ENCODE results near the gene KRTAP26-1. TPM values are rescaled to one million over a fixed set of nuclear protein-coding genes. Genes with fewer than 3 reads are reported as not detected.
A peak's percentile ranks its signal among the peaks of the same experiment; 100 is the strongest.

KRTAP26-1 gene
- total RNA-seq, 1 experiment from 2014 or later: not detected

DNA sequence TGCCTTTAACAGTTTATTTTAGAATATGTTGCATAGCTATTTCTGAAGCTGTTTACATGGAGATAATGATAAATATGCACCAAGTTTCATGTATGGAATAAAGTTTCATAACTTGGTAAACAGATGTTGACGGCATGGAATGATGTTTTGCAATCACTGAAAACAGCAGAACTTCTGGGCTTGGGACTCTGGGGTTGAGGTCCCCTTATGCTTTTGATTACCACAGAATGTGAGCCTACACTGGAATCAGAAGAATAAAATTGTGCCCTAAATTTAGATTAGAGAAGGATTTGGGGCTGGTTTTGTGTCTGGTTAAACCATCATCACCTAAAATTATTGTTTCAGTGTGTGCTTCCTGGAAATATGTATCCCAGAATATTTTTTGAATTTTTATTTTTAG lies 48.5 kb downstream of the KRTAP26-1 start:
- peaks cover 31% of the 10 kb centered on the region for H3K4me1 Mint-ChIP-seq (ENCODE audit: low read depth, unreplicated experiment)
- intact Hi-C loops (cut with micrococcal nuclease; ENCODE audit: unreplicated experiment): no loop called here
- ChIA-PET POLR2A (no interaction called here), CTCF (no interaction called here)
- H3K27me3 Mint-ChIP-seq (ENCODE audit: insufficient read depth, unreplicated experiment): no peaks in the 10 kb centered on the region
- Histone ChIP-seq H3K9me3 (0 out of 2 replicates have a peak, but pooled peaks cover 3% of the 10 kb centered on the region), H3K36me3 (ENCODE audit: control insufficient read depth, insufficient read depth, low read length) (no peaks in the 10 kb centered on the region), H3K27me3 (replicated peaks; ENCODE audit: control insufficient read depth, insufficient read depth, low read length) (no peaks in the 10 kb centered on the region), H3K4me3 (ENCODE audit: low read depth, low read length) (no peak overlapping the region), H3K4me1 (peaks cover 51% of the 10 kb centered on the region)
- H3K9me3 Mint-ChIP-seq (ENCODE audit: unreplicated experiment): no peaks in the 10 kb centered on the region
- peaks cover 6% of the 10 kb centered on the region for H3K36me3 Mint-ChIP-seq (ENCODE audit: insufficient read depth, unreplicated experiment)
- no peak overlapping the region for H3K27ac Mint-ChIP-seq (ENCODE audit: unreplicated experiment)
- TF ChIP-seq, protein P1, sequence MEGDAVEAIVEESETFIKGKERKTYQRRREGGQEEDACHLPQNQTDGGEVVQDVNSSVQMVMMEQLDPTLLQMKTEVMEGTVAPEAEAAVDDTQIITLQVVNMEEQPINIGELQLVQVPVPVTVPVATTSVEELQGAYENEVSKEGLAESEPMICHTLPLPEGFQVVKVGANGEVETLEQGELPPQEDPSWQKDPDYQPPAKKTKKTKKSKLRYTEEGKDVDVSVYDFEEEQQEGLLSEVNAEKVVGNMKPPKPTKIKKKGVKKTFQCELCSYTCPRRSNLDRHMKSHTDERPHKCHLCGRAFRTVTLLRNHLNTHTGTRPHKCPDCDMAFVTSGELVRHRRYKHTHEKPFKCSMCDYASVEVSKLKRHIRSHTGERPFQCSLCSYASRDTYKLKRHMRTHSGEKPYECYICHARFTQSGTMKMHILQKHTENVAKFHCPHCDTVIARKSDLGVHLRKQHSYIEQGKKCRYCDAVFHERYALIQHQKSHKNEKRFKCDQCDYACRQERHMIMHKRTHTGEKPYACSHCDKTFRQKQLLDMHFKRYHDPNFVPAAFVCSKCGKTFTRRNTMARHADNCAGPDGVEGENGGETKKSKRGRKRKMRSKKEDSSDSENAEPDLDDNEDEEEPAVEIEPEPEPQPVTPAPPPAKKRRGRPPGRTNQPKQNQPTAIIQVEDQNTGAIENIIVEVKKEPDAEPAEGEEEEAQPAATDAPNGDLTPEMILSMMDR (IDR thresholded peaks at IDR 0.05; ENCODE audit: insufficient read depth in 1 of 2, low read depth in 1 of 2, low read length in 1 of 2, severe bottlenecking in 1 of 2, unreplicated experiment in 1 of 2): no peak
- no peak overlapping the region for H3K4me3 Mint-ChIP-seq (ENCODE audit: unreplicated experiment)
- no TSS peak for BruUV-seq (replicated peaks)
- DNase-seq: no peak

- Mint-ChIP-seq H3K27me3 (ENCODE audit: insufficient read depth, unreplicated experiment) (no peaks in the 10 kb centered on the region), H3K27ac (ENCODE audit: unreplicated experiment) (no peak overlapping the region), H3K9me3 (ENCODE audit: unreplicated experiment) (no peaks in the 10 kb centered on the region), H3K4me3 (ENCODE audit: unreplicated experiment) (no peak overlapping the region), H3K36me3 (ENCODE audit: insufficient read depth, unreplicated experiment) (peaks cover 6% of the 10 kb centered on the region), H3K4me1 (ENCODE audit: low read depth, unreplicated experiment) (peaks cover 31% of the 10 kb centered on the region)
- TF ChIP-seq, protein P1 (IDR thresholded peaks at IDR 0.05; ENCODE audit: insufficient read depth in 1 of 2, low read depth in 1 of 2, low read length in 1 of 2, severe bottlenecking in 1 of 2, unreplicated experiment in 1 of 2): no peak
- intact Hi-C loops (cut with micrococcal nuclease; ENCODE audit: unreplicated experiment): no loop called here
- no peak overlapping the region for H3K4me3 ChIP-seq (ENCODE audit: low read depth, low read length)
- CTCF ChIA-PET: no interaction called here
- H3K9me3 ChIP-seq: peaks cover 3% of the 10 kb centered on the region; the same call in 1 of the 2 replicates
- peaks cover 51% of the 10 kb centered on the region for H3K4me1 ChIP-seq
- H3K27me3 ChIP-seq (replicated peaks; ENCODE audit: control insufficient read depth, insufficient read depth, low read length): no peaks in the 10 kb centered on the region
- BruUV-seq (replicated peaks): no TSS peak
- no peak for DNase-seq
- POLR2A ChIA-PET: no interaction called here
- H3K36me3 ChIP-seq (ENCODE audit: control insufficient read depth, insufficient read depth, low read length): no peaks in the 10 kb centered on the region
Observed at GRCh38 chr21:30271156-30271555, 49.0 kb downstream of the KRTAP26-1 start.

DNA sequence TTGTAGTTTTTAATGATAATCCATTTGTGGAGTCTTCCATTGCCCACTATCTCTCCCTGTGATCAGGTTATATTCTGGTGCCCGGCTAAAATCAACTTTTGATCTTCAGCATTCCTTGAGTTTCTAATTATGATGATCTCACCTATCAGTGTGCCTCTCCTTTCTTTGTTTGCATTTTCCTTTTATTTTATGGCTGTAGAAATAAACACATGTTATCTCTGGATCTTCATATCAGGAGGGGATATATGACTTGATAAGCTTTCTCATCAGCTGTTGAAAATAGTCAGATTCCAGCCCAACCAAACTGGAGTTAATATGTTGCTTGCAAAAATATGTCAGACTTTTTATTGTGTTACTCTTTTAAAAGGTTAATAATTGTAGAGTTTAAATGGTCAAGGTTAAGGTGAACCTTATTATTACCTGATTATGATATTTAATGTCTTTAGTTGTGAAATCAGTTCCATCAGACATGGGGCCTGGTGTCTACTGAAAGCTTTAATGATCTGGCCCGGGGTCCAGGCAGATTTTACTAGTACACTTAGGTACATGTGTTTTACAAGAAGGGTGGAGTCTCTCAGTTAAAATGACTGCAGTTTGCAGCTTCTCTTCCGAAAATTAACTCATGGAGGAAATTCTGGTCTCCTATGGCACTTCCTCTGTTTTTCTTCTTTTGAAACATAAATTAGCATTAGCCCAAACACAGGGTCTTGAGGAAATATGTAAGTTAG lies 50.1 kb downstream of the KRTAP26-1 start:
- H3K4me1 ChIP-seq: peaks cover 51% of the 10 kb centered on the region
- CTCF ChIA-PET: no interaction called here
- no TSS peak for BruUV-seq (replicated peaks)
- no peak overlapping the region for H3K4me3 ChIP-seq (ENCODE audit: low read depth, low read length)
- peak in 1 of 2 experiments; percentile 4 for DNase-seq
- H3K36me3 Mint-ChIP-seq (ENCODE audit: insufficient read depth, unreplicated experiment): peaks cover 6% of the 10 kb centered on the region
- peaks cover 31% of the 10 kb centered on the region for H3K4me1 Mint-ChIP-seq (ENCODE audit: low read depth, unreplicated experiment)
- TF ChIP-seq, protein P1 (IDR thresholded peaks at IDR 0.05; ENCODE audit: insufficient read depth in 1 of 2, low read depth in 1 of 2, low read length in 1 of 2, severe bottlenecking in 1 of 2, unreplicated experiment in 1 of 2): no peak
- H3K27me3 ChIP-seq (replicated peaks; ENCODE audit: control insufficient read depth, insufficient read depth, low read length): no peaks in the 10 kb centered on the region
- H3K36me3 ChIP-seq (ENCODE audit: control insufficient read depth, insufficient read depth, low read length): no peaks in the 10 kb centered on the region
- POLR2A ChIA-PET: no interaction called here
- no peaks in the 10 kb centered on the region for H3K27me3 Mint-ChIP-seq (ENCODE audit: insufficient read depth, unreplicated experiment)
- H3K4me3 Mint-ChIP-seq (ENCODE audit: unreplicated experiment): peak overlapping the region; percentile 2
- intact Hi-C loops (cut with micrococcal nuclease; ENCODE audit: unreplicated experiment): no loop called here
- H3K9me3 ChIP-seq: peaks cover 3% of the 10 kb centered on the region; the same call in 1 of the 2 replicates
- no peaks in the 10 kb centered on the region for H3K9me3 Mint-ChIP-seq (ENCODE audit: unreplicated experiment)
- H3K27ac Mint-ChIP-seq (ENCODE audit: unreplicated experiment): peak overlapping the region; percentile 73

Other genes with a start within 250 kb of the KRTAP26-1 start
- not detected in 2 replicates for gene CLDN17, start 153.5 kb downstream of the KRTAP26-1 start, total RNA-seq (2022)
- not detected in 2 replicates for gene CLDN8, start 104.2 kb downstream of the KRTAP26-1 start, total RNA-seq (2022)
- gene KRTAP24-1, start 37.4 kb downstream of the KRTAP26-1 start, total RNA-seq (2022): not detected in 2 replicates
- not detected in 2 replicates for gene KRTAP25-1, start 30.8 kb downstream of the KRTAP26-1 start, total RNA-seq (2022)
- gene KRTAP27-1, start 17.4 kb upstream of the KRTAP26-1 start, total RNA-seq (2022): not detected in 2 replicates
- not detected in 2 replicates for gene KRTAP23-1, start 28.3 kb upstream of the KRTAP26-1 start, total RNA-seq (2022)
- not detected in 2 replicates for gene KRTAP13-2, start 52.0 kb upstream of the KRTAP26-1 start, total RNA-seq (2022)
- gene KRTAP13-1, start 75.7 kb upstream of the KRTAP26-1 start, total RNA-seq (2022): not detected in 2 replicates
- gene KRTAP13-3, start 105.6 kb upstream of the KRTAP26-1 start, total RNA-seq (2022): not detected in 2 replicates
- gene KRTAP13-4, start 109.9 kb upstream of the KRTAP26-1 start, total RNA-seq (2022): not detected in 2 replicates
- gene KRTAP15-1, start 120.0 kb upstream of the KRTAP26-1 start, total RNA-seq (2022): not detected in 2 replicates
- not detected in 2 replicates for gene KRTAP19-1, start 160.1 kb upstream of the KRTAP26-1 start, total RNA-seq (2022)
- not detected in 2 replicates for gene KRTAP19-2, start 167.1 kb upstream of the KRTAP26-1 start, total RNA-seq (2022)
- not detected in 2 replicates for gene KRTAP19-3, start 171.7 kb upstream of the KRTAP26-1 start, total RNA-seq (2022)
- gene KRTAP19-4, start 176.8 kb upstream of the KRTAP26-1 start, total RNA-seq (2022): not detected in 2 replicates
- not detected in 2 replicates for gene KRTAP19-5, start 181.8 kb upstream of the KRTAP26-1 start, total RNA-seq (2022)
- not detected in 2 replicates for gene KRTAP19-6, start 221.5 kb upstream of the KRTAP26-1 start, total RNA-seq (2022)
- gene KRTAP19-7, start 241.0 kb upstream of the KRTAP26-1 start, total RNA-seq (2022): not detected in 2 replicates

All from Caco-2 (cell line).